RCC 7860 (cell line): ENCODE data around the gene GRPR.
"Not testable (repeated sequence)": the region's sequence is repeated elsewhere in the genome, so short reads cannot be mapped to it uniquely, and the experiment has no call there.

Experiments used
- DNase-seq: peaks from one replicate; pipeline ENCODE4 v3.0.0-alpha.2; 2015; ENCODE audit warnings: low spot score
- FAIRE-seq: peaks from 2 replicates; lab custom pipeline; 2012; peaks lifted over from hg19 to GRCh38; lab: Jason Lieb, UNC

Gene GRPR

DNA sequence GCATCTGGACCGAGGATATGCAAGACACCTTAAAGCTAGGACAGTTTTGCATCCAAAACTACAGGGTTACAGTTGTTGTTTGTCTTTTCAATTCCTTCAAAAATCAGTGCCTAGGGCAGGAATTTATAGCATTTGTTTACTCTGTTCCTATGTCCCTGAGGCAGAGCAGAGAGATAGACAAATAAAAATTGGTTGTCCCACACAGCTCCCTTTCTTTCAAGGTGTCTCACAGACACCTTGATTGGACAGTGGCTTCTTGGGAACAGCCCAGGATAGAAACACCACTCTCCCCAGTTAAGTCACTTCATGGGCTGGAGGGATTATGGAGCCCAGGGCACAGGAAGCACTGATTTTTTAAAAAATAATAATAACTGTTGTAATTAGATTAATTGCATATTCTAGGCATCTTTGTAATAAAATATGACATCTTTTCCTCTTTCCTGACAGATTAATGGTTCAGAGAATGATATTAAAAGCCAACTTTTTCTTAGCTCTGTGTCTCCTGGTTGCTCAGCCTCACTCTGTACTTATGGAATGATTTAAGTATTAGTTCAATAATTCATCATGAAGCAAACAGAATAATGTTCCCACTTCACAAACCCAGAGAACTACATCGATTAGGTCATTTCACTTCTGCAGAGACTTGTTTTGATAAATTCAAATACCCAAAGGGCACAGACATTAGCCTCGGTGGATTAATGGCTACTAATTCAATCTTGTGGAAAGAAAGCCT lies 52.1 kb downstream of the GRPR start:
- FAIRE-seq (no peak), DNase-seq (no peak)

DNA sequence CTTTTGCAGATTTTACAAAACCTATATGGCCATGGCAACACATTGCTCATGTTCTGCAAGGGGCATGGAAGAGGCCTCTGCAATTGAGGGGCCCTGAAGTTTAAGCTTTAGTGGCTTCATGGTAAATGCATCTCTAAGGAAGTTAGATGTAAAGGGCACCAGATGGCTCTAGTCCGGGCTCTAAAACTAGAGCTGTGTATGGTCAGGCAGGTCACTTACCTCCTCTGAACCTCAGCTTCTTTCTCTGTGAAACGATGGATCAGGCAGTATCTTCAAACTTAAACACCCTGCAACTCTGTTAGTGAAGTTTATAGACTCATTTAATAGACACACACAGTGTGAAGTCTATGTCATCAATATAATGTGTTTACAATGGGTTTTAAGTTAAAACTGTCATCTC lies 53.9 kb downstream of the GRPR start:
- DNase-seq = no peak
- FAIRE-seq = no peak

DNA sequence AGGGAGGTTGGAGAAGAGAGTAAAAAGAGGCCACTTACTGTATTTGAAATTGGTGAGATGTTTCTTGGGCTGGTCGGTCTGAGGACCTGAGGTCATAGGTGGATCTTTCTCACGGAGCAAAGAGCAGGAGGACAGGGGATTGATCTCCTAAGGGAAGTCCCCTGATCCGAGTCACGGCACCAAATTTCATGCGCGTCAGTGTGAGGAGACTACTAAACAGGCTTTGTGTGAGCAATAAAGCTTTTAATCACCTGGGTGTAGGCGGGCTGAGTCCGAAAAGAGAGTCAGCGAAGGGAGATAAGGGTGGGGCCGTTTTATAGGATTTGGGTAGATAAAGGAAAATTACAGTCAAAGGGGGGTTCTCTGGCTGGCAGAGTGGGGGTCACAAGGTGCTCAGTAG lies 60.5 kb downstream of the GRPR start:
- not testable (repeated sequence) for DNase-seq, FAIRE-seq

DNA sequence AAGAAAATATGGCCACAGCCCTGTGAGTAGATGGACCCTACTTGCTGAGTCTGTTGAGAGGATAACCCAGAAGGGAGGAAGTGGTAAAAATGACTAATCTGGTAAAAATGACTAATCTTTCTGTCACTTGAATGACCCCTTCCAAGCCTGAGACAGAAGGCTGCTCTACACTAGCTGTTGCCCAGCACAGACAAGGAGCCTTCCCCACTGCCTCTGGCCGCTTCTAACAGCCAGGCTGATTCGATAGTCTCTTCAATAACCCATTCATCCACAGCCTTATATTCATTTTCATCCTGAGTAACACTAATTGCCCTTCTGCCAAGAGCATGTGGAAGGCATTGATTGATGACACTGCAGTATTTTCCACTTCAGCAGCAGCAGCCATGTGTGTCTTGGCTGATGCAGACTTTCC lies 62.4 kb downstream of the GRPR start:
- peak; percentile 97 for FAIRE-seq
- DNase-seq = peak; percentile 87

DNA sequence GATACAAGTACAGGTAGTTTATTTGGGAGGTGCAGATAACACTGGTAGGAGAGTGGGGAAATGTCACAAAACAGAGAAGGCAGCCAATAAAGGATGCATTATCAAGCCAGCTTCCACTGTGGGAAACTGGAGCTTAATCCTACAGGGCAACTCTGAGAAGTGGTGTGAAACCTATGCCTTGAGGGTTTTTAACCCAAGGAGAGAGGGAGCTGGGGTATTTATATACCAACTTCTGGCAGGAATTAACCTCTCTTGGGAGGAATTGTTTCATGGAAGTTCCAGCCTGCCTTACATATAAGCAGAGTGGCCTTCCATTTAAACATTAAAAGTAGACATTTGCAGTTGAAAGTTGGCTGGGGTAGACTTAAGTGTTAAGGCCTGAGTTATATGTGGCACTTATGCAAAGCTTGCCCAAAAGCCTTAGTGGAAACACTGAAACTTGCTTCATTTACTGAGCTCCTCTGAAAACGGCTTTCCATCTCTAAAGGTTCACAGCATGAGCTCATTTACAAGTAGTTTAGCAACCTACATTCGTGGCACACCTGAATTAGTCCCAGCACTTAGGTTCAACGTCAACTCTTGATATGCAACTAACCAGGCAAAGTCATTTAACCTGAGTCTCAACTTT lies 63.1 kb downstream of the GRPR start:
- FAIRE-seq = no peak

DNA sequence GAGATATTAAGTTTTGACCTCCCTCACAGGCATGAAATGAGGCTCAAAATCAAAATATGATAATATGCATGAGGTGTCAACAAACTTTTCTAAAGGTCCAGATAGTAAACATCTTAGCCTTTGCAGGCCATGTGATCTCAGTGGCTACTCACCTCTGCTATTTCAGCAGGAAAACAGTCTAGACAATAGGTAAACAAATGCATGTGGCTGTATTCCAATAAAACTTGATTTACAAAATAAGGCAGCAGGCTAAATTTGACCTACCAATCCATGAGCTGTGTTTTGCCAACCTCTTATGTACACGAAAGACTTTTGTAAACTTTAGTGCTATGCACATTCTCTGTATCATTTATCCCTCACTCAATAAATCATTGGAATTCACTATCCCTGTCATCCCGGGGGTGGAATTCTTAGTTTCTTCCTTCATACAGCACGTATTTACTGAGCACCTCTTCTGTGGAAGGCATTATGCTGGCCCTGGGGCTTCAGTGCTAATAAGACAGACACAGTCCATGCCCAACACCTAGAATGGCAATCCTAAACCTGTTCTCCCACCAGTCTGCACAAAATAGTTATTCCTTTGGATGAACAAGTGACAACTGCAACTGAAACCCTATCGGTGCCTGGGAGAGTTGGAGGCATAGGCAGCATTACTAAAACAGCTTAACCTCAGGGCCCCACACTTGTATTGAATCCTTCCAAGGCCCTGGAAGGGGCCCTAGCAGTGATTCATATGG lies 63.8 kb downstream of the GRPR start:
- DNase-seq = no peak

More for the DNA sequence above, 63.1 kb downstream of the GRPR start:
- DNase-seq = no peak

DNA sequence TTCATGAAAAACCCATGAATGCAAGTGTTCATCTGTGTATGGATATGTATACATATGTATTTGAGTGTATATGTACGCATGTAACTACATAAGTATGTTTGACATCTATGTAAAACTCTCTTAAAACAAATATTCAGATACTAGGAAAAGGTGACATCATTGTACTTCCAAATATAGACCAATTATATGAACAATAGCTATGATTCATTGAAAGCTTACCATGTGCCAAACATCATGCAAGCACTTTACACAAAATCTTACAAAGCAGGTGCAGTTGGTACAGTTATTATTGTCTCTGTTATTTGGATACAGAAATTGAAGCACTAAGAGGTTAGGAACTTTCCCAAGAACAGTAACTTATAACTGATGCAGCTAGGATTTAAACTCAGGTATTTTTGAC lies 65.3 kb downstream of the GRPR start:
- DNase-seq (no peak), FAIRE-seq (no peak)

More for the DNA sequence above, 63.8 kb downstream of the GRPR start:
- FAIRE-seq = no peak

DNA sequence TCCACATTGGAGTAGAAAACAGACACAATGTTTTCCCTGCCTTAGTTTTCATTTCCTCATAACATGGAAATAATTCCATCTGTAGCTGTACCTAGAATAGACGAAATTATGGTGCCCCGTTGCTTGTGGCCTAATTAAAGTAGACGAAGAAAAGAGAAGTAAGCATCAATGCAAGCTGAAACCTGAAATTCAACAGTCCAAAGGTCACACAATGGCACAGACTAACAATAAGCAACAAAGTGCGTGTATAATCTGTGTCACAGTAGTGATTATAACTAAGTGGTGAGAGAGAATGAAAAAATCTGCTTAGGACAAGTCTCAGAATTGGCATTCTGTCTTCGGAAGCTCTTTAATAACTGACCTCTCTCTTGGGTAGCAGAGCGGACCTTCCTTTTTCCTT lies 68.2 kb downstream of the GRPR start:
- no peak for FAIRE-seq
- no peak for DNase-seq

DNA sequence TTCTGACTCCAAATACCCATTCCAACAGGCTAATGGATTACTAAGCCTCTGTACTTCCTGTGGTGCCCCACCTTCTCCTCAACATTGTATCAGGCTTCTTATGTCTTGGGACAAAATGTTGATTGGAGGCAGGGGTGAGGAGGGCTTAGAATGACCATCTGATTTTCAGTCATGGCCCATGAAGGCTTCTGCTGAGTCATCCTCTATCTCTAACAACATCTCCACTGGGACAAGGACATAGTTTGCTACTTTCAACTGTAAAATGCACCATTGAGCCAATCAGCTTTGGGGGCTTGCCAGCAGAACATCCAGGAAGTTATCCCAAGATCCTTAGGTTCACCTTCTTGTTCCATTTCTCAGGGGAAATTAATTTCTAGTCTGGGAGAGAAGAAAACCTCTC lies 73.5 kb downstream of the GRPR start:
- FAIRE-seq (no peak), DNase-seq (no peak)

DNA sequence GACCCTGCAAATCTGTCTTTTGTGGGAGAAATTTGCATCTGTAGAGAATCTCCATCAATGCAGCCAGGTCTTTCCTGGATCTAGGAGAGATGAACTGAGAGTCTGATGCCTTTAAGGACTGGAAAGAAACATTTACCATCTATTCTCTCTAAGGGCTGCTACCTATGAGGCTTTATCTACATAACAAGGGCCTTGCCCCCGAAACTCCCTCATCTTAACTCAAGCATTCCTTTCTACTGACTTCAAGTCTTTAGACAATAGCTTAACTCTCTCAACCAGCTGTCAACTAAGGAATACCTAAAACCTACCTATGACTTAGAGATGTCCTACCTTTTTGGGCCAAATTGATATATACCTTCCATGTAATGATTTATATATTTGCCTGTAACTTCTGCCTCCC lies 76.0 kb downstream of the GRPR start:
- DNase-seq (no peak), FAIRE-seq (no peak)

DNA sequence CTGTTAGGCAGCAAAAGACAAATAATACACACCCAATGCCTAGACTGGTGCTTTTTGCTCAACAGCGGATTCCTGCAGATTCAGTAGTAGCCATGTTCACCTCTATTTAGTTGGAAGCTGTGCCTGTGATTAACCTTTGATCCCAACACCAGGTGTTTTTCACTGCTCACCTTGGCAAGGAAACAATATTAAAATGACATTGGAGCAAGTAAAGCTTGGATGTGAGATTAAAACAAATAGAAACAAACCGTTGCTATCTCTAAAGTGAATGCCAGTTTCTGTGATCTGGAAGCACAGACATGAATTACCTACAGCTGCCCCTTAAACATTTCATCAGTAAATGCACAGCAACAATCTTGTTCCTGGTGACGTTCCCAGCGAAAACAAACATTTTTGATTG lies 79.6 kb downstream of the GRPR start:
- FAIRE-seq = no peak
- DNase-seq = no peak
